Activated T-helper 9 cell treated with anti-CD3 and anti-CD28 coated beads, Interleukin-2, amount 50 U/mL, for 16 hours (primary cell): ENCODE measurements around the gene ANXA6.

Experiments used
- DNase-seq: peaks from one replicate; pipeline ENCODE4 v3.0.0-alpha.2; 2020; ENCODE audit warnings: low read depth

ANXA6 gene

GRCh38 chr5:151100681-151101080 is 56.9 kb downstream of the ANXA6 start:
- no peak for DNase-seq

DNA sequence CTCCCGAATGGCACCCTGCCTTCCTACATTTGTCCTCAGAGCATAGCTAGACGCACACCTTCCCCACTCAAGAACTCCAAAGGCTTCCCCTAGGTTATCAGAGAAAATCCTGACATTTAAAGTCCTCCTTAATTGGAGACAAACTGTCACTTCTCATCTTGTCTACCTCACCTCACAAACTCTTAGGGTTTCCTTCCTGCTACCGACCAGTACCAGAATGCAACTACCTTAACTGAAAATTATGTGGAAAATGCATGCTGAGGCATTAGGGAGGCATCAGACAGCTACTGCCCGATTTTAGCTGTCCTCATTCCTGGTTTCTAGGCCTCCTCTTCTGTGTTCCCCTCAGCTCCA is 58.8 kb downstream of the ANXA6 start:
- DNase-seq = no peak

GRCh38 chr5:151097820-151098767 is 59.5 kb downstream of the ANXA6 start:
- no peak for DNase-seq

DNA sequence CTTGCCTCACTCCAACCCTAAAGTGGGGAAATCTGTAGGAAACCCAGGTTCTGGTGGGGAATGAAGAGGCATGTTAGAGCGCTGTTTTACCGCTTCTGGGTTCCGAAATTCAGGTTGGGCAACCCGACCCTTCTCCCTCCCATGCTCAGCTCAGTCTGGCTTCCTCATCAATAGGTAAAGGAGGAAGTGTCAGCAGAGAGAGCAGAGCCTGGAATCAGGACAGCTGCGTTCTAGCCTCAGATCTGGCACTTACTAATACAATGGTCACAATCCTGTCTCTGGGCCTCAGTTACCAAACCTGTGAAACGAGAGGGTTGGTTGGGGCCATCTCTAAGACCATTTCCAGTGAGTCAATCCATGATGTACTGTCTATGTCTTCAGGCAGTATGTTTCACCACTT is 60.5 kb downstream of the ANXA6 start:
- no peak for DNase-seq

GRCh38 chr5:151096001-151096373 is 61.6 kb downstream of the ANXA6 start:
- DNase-seq = no peak

GRCh38 chr5:151095341-151096000 is 62.1 kb downstream of the ANXA6 start:
- DNase-seq = no peak

DNA sequence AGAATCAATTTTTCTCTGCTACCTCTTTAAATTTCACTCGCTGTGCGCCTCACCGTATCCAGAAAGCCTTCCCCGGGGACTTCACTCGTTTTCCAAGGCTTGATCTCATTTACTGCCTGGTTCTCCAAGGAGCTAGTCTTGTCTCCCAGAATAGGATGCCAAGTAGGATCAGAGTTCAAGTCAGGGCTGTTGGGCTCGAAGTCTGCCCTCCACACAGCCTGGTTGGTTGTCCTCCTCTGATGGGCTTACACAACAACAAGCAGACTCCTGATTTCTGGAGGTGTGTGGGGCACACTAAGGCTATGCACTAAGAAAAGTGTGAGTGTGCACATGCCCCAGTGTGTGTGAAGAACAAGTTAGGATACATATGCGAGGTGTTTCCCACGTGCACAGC is 62.7 kb downstream of the ANXA6 start:
- DNase-seq = no peak

GRCh38 chr5:151094030-151094851 is 63.3 kb downstream of the ANXA6 start:
- peak; percentile 59 for DNase-seq

- no peak for DNase-seq
Measured at GRCh38 chr5:151093476-151093889, 64.1 kb downstream of the ANXA6 start.

- no peak for DNase-seq
Measured at GRCh38 chr5:151092762-151093161, 64.8 kb downstream of the ANXA6 start.

DNA sequence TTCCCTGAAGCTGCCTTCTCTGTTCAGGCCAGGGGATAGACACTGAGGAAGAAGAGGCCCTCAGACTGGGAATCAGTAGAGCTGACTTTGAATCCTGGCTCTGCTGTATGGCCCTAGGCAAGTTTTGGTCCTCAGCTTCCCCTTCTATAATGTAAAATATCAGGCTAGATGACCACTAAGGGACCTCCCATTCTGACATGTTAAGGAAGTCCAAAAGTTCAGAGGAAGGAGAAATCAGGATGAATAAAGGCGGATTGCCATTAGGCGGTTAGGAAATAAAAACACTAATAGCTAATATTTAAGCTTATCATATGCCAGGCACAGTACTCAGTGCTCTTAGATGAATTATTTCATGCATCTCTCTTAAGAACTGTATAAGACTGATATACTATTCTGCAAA is 67.9 kb downstream of the ANXA6 start:
- DNase-seq = no peak

- DNase-seq = no peak
Measured at GRCh38 chr5:151088986-151089385, 68.6 kb downstream of the ANXA6 start.

DNA sequence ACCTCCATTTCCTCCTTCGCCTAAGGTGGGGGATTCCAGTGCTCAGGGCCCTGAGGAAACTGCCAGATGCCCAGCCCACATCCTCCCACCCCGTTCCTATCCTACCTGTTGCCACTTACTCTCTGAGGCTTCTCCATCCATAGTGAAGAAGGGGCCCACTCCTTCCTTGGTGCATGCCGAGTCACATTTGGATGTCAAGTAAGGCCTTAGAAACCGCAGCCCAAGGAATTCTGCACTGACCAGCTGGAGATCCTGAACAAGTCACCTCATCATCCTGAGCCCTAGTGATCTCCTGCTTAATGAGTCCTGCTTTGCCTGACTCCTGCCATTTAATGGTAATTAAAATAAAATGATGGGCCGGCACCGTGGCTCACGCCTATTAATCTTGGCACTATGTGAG is 70.1 kb downstream of the ANXA6 start:
- DNase-seq = no peak

DNA sequence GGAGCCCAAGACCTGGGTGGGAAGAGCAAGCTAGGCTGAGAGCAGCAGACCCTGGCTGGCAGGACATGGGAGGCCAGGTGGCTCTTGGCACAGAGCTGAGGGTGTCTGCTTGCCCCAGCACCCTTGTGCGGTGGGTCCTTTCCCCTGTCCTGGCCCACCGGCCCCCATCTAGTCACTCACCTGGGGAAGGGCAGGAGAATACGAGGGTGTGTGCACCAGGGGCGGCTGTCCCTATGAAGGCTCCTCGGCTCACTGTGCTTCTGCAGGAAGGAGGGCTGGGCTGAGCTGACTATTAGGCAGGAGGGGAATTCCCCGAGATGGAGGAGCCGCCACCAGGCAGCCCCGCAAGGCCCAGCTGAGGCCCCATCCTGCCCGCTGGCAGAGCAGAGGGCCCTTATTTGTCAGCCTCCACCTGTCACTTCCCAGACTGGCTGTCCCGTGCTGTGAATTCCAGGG is 70.6 kb downstream of the ANXA6 start:
- DNase-seq = peak; percentile 62

DNA sequence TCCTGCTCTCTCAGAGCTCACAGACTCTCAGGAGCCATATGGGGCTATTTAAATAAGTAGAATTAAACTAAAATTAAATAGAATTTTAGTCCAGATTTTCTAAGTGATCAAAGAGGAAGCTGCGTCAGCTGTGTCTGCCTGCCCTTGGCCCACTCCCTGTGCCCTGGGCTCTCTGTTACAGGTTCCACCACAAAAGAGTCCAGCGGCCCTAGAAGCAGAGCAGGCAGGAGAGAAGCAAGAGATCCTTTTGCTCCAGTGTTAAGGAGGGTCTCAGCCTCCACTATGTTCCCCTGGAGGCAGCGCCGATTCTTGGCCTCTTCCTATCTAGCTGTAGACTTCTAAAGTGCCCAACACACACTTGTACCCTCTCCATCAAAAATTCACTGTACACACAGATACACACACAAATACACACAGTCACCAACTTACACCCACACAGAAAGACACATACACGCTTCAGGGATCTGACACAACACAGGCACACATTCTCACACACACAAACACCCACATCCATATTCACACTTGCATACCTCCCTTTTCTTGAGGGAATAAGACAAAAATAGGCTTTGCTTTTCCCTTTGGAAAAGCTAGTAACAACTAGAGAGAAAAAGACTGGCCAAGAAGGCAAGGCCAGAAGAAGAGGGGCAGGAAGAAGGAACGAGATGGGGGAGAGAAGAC is 71.2 kb downstream of the ANXA6 start:
- no peak for DNase-seq

- DNase-seq = peak; percentile 37
Measured at GRCh38 chr5:151085517-151086041, 72.0 kb downstream of the ANXA6 start.

GRCh38 chr5:151084363-151084762 is 73.2 kb downstream of the ANXA6 start:
- DNase-seq = no peak

- peak; percentile 64 for DNase-seq
Measured at GRCh38 chr5:151083081-151083676, 74.4 kb downstream of the ANXA6 start.

- no peak for DNase-seq
Measured at GRCh38 chr5:151082282-151082902, 75.2 kb downstream of the ANXA6 start.

GRCh38 chr5:151081431-151082281 is 75.9 kb downstream of the ANXA6 start:
- no peak for DNase-seq
